HG03457 (cell line): ENCODE results near the gene MRI1.
"Not testable (repeated sequence)": the region's sequence is repeated elsewhere in the genome, so short reads cannot be mapped to it uniquely, and the experiment has no call there.

Source experiments
- ATAC-seq: cut with Tn5 transposase; IDR thresholded peaks from one replicate; pipeline ENCODE4 v1.9.1; 2021; ENCODE audit warnings: moderate number of reproducible peaks; ENCODE audit not compliant: unreplicated experiment

Gene MRI1

DNA sequence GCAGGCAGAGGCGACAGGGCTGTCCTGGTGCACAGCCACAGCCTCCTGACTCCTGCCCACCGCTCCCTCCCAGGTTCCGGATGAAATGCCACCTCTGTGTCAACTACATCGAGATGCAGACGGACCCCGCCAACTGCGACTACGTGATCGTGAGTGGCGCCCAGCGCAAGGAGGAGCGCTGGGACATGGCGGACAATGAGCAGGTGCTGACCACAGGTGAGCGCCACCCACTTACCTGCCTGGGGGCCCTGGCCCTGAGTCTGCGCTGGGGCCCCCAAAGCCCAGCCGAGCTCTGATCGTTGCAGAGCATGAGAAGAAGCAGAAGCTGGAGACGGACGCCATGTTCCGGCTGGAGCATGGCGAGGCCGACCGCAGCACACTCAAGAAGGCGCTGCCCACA lies 5.5 kb upstream of the MRI1 start:
- ATAC-seq, result no peak

DNA sequence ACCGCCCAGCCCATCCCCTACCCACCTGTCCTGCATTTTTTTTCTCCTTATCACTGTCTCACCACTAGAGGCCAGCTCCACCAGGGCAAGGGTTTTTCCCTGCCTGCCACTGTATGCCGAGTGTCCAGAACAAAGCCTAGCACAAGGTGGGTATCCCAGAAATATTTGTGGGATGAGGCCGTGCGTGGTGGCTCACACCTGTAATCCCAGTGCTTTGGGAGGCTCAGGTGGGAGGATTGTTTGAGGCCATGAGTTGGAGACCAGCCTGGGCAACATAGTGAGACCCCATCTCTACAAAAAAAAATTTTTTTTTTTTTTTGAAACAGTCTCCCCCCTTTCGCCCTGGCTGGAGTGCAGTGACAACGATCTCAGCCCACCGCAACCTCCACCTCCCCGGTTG lies 2.9 kb upstream of the MRI1 start:
- ATAC-seq, result no peak

- no peak for ATAC-seq
These were observed 1.6 kb upstream of the MRI1 start for GRCh38 chr19:13762635-13763235.

DNA sequence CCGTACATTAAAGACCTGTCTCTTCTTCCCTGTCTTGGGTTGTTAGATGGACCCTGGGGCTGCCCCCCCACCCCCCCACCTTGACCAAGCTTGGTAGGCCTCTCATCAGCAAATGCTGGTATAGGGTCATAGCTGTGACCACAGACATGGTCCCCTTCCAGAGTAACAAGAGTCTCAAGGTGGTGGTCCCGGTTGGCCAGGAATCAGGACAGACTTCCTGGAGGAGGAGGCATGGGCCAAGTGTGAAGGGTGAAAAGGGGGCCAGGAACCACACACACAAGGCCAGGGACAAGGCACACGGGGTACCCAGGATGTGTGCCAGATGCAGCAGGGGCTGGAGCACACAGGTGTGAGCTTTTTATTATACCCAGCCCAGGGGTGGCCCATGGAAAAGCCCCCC lies 1.1 kb upstream of the MRI1 start:
- no peak for ATAC-seq

DNA sequence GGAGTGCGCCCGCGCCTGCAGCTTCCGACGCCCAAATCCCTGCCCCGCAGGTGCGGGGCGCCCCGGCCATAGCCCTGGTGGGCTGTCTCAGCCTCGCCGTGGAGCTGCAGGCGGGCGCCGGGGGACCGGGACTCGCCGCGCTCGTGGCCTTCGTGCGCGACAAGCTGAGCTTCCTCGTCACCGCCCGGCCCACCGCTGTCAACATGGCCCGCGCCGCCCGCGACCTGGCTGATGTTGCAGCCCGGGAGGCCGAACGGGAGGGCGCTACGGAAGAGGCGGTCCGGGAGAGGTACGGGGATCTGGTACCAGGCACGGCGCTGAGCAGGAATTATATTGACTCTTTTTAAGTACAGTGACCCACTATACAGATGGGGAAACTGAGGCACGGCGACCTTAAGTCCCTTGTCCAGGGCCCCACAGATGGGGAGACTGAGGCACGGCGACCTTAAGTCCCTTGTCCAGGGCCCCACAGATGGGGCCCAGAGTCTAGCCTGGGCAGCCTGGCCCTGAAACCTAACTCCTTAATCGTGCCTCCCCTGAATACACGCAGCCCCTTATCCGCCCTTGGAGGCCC lies 586 bp downstream of the MRI1 start:
- no peak for ATAC-seq

- no peak for ATAC-seq
These were observed 1.2 kb downstream of the MRI1 start for GRCh38 chr19:13765395-13766094.

- ATAC-seq, result no peak
These were observed 1.8 kb downstream of the MRI1 start for GRCh38 chr19:13766095-13766481.

DNA sequence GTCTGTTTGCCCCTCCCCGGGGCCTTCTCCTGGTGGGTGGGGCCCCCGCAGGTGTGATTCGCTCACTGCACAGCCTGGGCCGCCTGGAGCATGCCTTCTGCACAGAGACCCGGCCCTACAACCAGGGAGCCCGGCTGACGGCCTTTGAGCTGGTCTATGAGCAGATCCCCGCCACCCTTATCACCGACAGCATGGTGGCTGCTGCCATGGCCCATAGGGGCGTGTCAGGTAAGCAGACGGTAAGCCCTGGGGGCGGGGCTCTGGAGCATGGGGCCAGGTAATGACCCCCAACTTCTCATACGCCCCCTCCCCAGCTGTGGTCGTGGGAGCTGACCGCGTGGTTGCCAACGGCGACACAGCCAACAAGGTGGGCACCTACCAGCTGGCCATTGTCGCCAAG lies 4.2 kb downstream of the MRI1 start:
- no peak for ATAC-seq

GRCh38 chr19:13770013-13770635 lies 5.8 kb downstream of the MRI1 start:
- ATAC-seq, result no peak

- ATAC-seq, result peak; percentile 59
These were observed 10.2 kb downstream of the MRI1 start, which contains the start of gene C19orf53 for GRCh38 chr19:13774217-13775191. C19orf53 (plus strand) TSS chr19:13774456; CDS start chr19:13774478, 22 bp downstream.

GRCh38 chr19:13778398-13778797 lies 14.1 kb downstream of the MRI1 start:
- no peak for ATAC-seq

- ATAC-seq, result no peak
These were observed 14.5 kb downstream of the MRI1 start for GRCh38 chr19:13778847-13779246.

DNA sequence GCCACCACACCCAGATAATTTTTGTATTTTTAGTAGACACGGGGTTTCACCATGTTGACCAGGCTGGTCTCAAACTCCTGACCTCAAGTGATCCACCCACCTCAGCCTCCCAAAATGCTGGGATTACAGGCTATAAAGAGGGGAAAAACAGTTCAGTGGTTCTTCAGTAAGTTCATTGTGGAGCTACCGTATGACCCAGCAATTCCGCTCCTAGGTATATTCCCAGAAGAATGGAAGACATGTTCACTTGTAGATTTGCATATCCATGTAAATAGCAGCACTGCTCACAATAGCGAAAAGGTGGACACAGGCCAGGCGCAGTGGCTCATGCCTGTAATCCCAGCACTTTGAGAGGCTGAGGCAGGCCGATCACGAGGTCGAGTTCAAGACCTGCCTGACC lies 15.5 kb downstream of the MRI1 start:
- ATAC-seq, result not testable (repeated sequence)

- ATAC-seq, result no peak
These were observed 17.2 kb downstream of the MRI1 start for GRCh38 chr19:13781547-13781946.

GRCh38 chr19:13782537-13782936 lies 18.2 kb downstream of the MRI1 start:
- ATAC-seq, result no peak

DNA sequence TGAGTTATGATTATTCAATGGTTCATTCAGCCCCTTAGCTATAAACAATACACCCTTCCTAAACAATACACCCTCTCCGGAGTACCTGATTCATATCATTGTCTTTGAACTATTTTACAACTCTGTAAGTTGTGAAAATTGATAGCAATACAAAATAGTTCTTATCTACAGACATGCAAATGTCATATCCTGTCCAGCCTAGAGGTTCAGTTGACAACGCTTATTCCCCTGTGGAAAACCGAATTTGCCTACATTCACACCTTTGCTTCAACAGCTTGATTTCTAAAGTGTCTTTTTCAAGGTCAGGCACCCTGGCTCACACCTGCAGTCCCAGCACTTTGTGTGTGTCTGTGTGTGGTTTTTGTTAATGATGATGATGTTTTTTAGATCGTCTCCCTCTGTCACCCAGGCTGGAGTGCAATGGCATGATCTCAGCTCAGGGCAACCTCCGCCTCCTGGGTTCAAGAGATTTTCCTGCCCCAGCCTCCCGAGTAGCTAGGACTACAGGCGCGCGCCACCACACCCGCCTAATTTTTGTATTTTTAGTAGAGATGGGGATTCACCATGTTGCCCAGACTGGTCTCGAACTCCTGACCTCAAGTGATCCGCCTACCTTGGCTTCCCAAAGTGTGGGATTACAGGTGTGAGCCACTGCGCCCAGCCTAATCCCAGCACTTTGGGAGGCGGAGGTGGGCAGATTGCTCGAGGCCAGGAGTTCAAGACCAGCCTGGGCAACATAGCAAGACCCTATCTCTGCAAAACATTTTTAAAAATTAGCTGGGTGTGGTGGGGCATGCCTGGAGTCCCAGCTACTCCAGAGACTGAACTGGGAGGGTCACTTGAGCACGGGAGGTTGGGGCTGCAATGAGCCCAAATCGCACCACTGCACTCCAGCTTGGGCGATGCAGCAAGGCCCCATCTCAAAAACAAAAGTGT lies 19.5 kb downstream of the MRI1 start:
- ATAC-seq, result no peak

DNA sequence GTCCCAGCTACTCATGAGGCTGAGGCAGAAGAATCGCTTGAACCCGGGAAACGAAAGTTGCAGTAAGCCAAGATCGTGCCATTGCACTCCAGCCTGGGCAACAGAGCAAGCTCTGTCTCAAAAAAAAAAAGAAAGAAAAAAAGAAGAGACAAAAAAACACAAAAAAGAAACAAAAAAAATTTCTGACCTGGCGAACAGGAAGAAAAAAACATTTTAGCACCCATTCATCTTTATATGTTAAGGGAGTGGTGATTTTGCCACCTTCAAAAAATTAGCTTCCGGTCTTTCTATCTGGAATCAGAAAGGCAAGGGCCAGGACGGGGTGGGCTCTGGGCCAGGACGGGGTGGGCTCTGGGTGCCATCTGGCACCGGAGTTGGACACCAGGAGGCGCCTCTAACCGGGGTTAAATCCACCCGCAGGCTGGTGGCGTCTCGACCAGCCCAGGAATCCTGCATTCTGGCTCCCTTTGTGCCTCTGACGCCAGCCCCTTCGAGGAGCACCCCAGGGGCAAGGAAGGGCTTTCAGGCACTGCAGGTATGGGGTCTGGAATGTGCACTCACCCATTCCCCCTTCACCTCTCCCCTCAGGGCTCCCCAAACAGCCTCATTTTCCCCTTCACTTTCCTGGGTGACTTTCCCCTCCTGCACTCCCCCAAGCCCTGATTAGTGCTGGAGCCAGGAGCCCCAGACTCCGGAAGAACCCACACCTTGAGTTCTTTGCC lies 20.6 kb downstream of the MRI1 start:
- ATAC-seq, result no peak

DNA sequence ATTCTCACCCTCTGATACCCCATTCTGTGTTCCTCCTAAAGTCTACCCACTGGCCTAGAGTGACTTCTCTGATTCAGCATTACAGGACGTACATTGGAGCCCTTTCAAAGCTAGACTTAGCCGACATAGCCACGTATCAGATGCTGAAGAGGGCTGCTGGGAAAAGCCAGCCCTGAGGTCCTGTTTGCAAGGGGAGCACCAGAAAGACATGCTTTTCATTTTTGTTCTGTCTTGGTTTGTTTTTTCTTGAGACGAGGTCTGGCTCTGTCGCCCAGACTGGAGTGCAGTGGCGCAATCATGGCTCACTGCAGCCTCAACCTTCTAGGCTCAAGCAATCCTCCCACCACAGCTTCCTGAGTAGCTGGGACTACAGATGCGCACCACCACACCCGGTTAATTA lies 24.7 kb downstream of the MRI1 start:
- ATAC-seq, result no peak

- ATAC-seq, result no peak
These were observed 26.0 kb downstream of the MRI1 start for GRCh38 chr19:13790354-13790753.
